ENCODE data around the gene BABAM2.

The BABAM2 gene

GRCh38 chr2:28234807-28235206 is 344.3 kb downstream of the BABAM2 start:
- H3K27ac ChIP-seq = no peak overlapping the region

GRCh38 chr2:28239207-28239606 is 348.7 kb downstream of the BABAM2 start:
- Histone ChIP-seq H3K4me2 (ENCODE audit: low read length) (no peak overlapping the region), H3K27me3 (ENCODE audit: control insufficient read depth, insufficient read depth, low read length) (no peaks in the 10 kb centered on the region), H3K9me3 (ENCODE audit: control insufficient read depth, low read length) (no peaks in the 10 kb centered on the region), H3K79me2 (no peaks in the 10 kb centered on the region), H3K27ac (no peak overlapping the region), H3K9ac (no peak overlapping the region), H3K4me1 (no peaks in the 10 kb centered on the region), H2AFZ (no peak overlapping the region), H3K36me3 (ENCODE audit: control insufficient read depth, insufficient read depth, low read length) (no peaks in the 10 kb centered on the region), H3K4me3 (ENCODE audit: low read depth, low read length) (no peak overlapping the region)
- no peak for TF ChIP-seq CTCF (IDR thresholded peaks at IDR 0.05)

More at GRCh38 chr2:28234807-28235206, 344.3 kb downstream of the BABAM2 start:
- H3K4me2 ChIP-seq (ENCODE audit: low read length) = no peak overlapping the region
- no peak overlapping the region for H3K9ac ChIP-seq
- no peaks in the 10 kb centered on the region for H3K79me2 ChIP-seq
- no peaks in the 10 kb centered on the region for H3K9me3 ChIP-seq (ENCODE audit: control insufficient read depth, low read length)
- H2AFZ ChIP-seq = no peak overlapping the region
- H3K27me3 ChIP-seq (ENCODE audit: control insufficient read depth, insufficient read depth, low read length) = no peaks in the 10 kb centered on the region
- no peaks in the 10 kb centered on the region for H3K4me1 ChIP-seq
- no peak overlapping the region for H3K4me3 ChIP-seq (ENCODE audit: low read depth, low read length)
- no peak for TF ChIP-seq CTCF (IDR thresholded peaks at IDR 0.05)
- no peaks in the 10 kb centered on the region for H3K36me3 ChIP-seq (ENCODE audit: control insufficient read depth, insufficient read depth, low read length)

GRCh38 chr2:28240937-28241336 is 350.4 kb downstream of the BABAM2 start:
- Histone ChIP-seq H3K9me3 (ENCODE audit: control insufficient read depth, low read length) (no peaks in the 10 kb centered on the region), H3K27me3 (ENCODE audit: control insufficient read depth, insufficient read depth, low read length) (no peaks in the 10 kb centered on the region), H2AFZ (no peak overlapping the region), H3K9ac (no peak overlapping the region), H3K36me3 (ENCODE audit: control insufficient read depth, insufficient read depth, low read length) (no peaks in the 10 kb centered on the region), H3K4me3 (ENCODE audit: low read depth, low read length) (no peak overlapping the region), H3K27ac (no peak overlapping the region), H3K79me2 (no peaks in the 10 kb centered on the region), H3K4me2 (ENCODE audit: low read length) (no peak overlapping the region), H3K4me1 (no peaks in the 10 kb centered on the region)
- TF ChIP-seq CTCF (IDR thresholded peaks at IDR 0.05) = no peak

- H3K4me2 ChIP-seq (ENCODE audit: low read length) = no peak overlapping the region
- no peaks in the 10 kb centered on the region for H3K27me3 ChIP-seq (ENCODE audit: control insufficient read depth, insufficient read depth, low read length)
- no peaks in the 10 kb centered on the region for H3K79me2 ChIP-seq
- no peaks in the 10 kb centered on the region for H3K36me3 ChIP-seq (ENCODE audit: control insufficient read depth, insufficient read depth, low read length)
- no peak overlapping the region for H3K4me3 ChIP-seq (ENCODE audit: low read depth, low read length)
- H3K27ac ChIP-seq = no peak overlapping the region
- H3K4me1 ChIP-seq = no peaks in the 10 kb centered on the region
- TF ChIP-seq CTCF (IDR thresholded peaks at IDR 0.05) = no peak
- no peaks in the 10 kb centered on the region for H3K9me3 ChIP-seq (ENCODE audit: control insufficient read depth, low read length)
- no peak overlapping the region for H2AFZ ChIP-seq
- no peak overlapping the region for H3K9ac ChIP-seq
Observed at GRCh38 chr2:28247290-28247689, 356.8 kb downstream of the BABAM2 start.

- no peak for TF ChIP-seq CTCF (IDR thresholded peaks at IDR 0.05)
- Histone ChIP-seq H3K4me2 (ENCODE audit: low read length) (no peak overlapping the region), H3K79me2 (no peaks in the 10 kb centered on the region), H3K9me3 (ENCODE audit: control insufficient read depth, low read length) (no peaks in the 10 kb centered on the region), H3K9ac (no peak overlapping the region), H3K4me3 (ENCODE audit: low read depth, low read length) (no peak overlapping the region), H3K27ac (no peak overlapping the region), H2AFZ (no peak overlapping the region), H3K36me3 (ENCODE audit: control insufficient read depth, insufficient read depth, low read length) (no peaks in the 10 kb centered on the region), H3K27me3 (ENCODE audit: control insufficient read depth, insufficient read depth, low read length) (no peaks in the 10 kb centered on the region), H3K4me1 (no peaks in the 10 kb centered on the region)
Observed at GRCh38 chr2:28247734-28248133, 357.2 kb downstream of the BABAM2 start.

Measured in parathyroid adenoma (tissue), 2 donors.